Liver (tissue), 9 donors: ENCODE results near the gene YIPF3. TPM values are rescaled to one million over a fixed set of nuclear protein-coding genes. Genes with fewer than 3 reads are reported as not detected.

Experiments used
- DNase-seq: peaks from one replicate; pipeline ENCODE4 v3.0.0-alpha.2; 2017; ENCODE audit warnings: low spot score
- H3K27ac ChIP-seq, 2 donors: one replicate each; pipeline ENCODE4 v1.7.0; 2013; ENCODE audit warnings: inconsistent platforms in 2 of 2, low read length in 2 of 2, control low read depth in 1 of 2, low read depth in 1 of 2, mild to moderate bottlenecking in 1 of 2
- H3K27me3 ChIP-seq, 4 donors: one replicate each; pipeline versions ENCODE4 v1.6.1 to v1.7.0; 2013; ENCODE audit warnings: low read length in 3 of 4, inconsistent platforms in 1 of 4, mild to moderate bottlenecking in 1 of 4, moderate library complexity in 1 of 4; ENCODE audit not compliant: control insufficient read depth in 4 of 4, insufficient read depth in 4 of 4
- H3K36me3 ChIP-seq, 4 donors: one replicate each; pipeline versions ENCODE4 v1.6.1 to v1.7.0; 2013; ENCODE audit warnings: low read length in 3 of 4, mild to moderate bottlenecking in 3 of 4, low read depth in 1 of 4, moderate library complexity in 1 of 4; ENCODE audit not compliant: control insufficient read depth in 4 of 4, insufficient read depth in 3 of 4
- H3K4me1 ChIP-seq, 4 donors: one replicate each; pipeline versions ENCODE4 v1.6.1 to v1.7.0; 2013; ENCODE audit warnings: low read length in 3 of 4, mild to moderate bottlenecking in 3 of 4, moderate library complexity in 1 of 4; ENCODE audit not compliant: control insufficient read depth in 4 of 4, insufficient read depth in 4 of 4
- H3K4me3 ChIP-seq, 3 donors: one replicate each; pipeline versions ENCODE4 v1.6.1 to v1.7.0; 2013; ENCODE audit warnings: low read length in 3 of 3, control low read depth in 1 of 3, low read depth in 1 of 3, mild to moderate bottlenecking in 1 of 3
- H3K9ac ChIP-seq, 2 donors: one replicate each; pipeline ENCODE4 v1.7.0; 2013; ENCODE audit warnings: low read length in 2 of 2, mild to moderate bottlenecking in 2 of 2, moderate library complexity in 2 of 2, control low read depth in 1 of 2, low read depth in 1 of 2
- H3K9me3 ChIP-seq, 4 donors: one replicate each; pipeline versions ENCODE4 v1.6.1 to v1.7.0; 2013; ENCODE audit warnings: low read length in 3 of 4; ENCODE audit not compliant: control insufficient read depth in 4 of 4
- ATF3 ChIP-seq: IDR thresholded peaks from 2 replicates; pipeline ENCODE4 v1.6.1; 2016; ENCODE audit warnings: antibody characterized with exemption
- CTCF ChIP-seq: fragments of 150-350 bp; IDR thresholded peaks from 2 replicates; pipeline ENCODE4 v1.5.1; 2017; ENCODE audit warnings: improper control_type of control experiment, low read depth, low read length; ENCODE audit not compliant: missing input control
- EGR1 ChIP-seq, 2 donors: IDR thresholded peaks; 2 replicates each; pipeline ENCODE4 v1.6.1; 2016 to 2018; ENCODE audit warnings: antibody characterized with exemption in 2 of 2, low read depth in 2 of 2
- FOXA1 ChIP-seq: IDR thresholded peaks from 2 replicates; pipeline ENCODE4 v1.6.1; 2016; ENCODE audit warnings: antibody characterized with exemption
- GABPA ChIP-seq, 2 donors: IDR thresholded peaks in 1 of 2; conservative IDR thresholded peaks in 1 of 2; 2 replicates each; pipeline ENCODE4 v1.6.1; 2016; ENCODE audit warnings: antibody characterized with exemption in 2 of 2, mild to moderate bottlenecking in 1 of 2, moderate library complexity in 1 of 2
- HNF4A ChIP-seq, 2 donors: conservative IDR thresholded peaks; 2 replicates each; pipeline ENCODE4 v1.6.1; 2016; ENCODE audit warnings: antibody characterized with exemption in 2 of 2, mild to moderate bottlenecking in 2 of 2
- HNF4G ChIP-seq: IDR thresholded peaks from 2 replicates; pipeline ENCODE4 v1.6.1; 2016; ENCODE audit warnings: antibody characterized with exemption
- JUND ChIP-seq, 2 donors: IDR thresholded peaks; 2 replicates each; pipeline ENCODE4 v1.6.1; 2016; ENCODE audit warnings: antibody characterized with exemption in 2 of 2
- MAX ChIP-seq: IDR thresholded peaks from 2 replicates; pipeline ENCODE4 v1.6.1; 2016; ENCODE audit warnings: antibody characterized with exemption
- NR2F2 ChIP-seq: IDR thresholded peaks from 2 replicates; pipeline ENCODE4 v1.6.1; 2016; ENCODE audit warnings: antibody characterized with exemption
- REST ChIP-seq: IDR thresholded peaks from 2 replicates; pipeline ENCODE4 v1.6.1; 2016; ENCODE audit warnings: antibody characterized with exemption, mild to moderate bottlenecking
- SP1 ChIP-seq: IDR thresholded peaks from 2 replicates; pipeline ENCODE4 v1.6.1; 2018; ENCODE audit warnings: antibody characterized with exemption, mild to moderate bottlenecking
- TAF1 ChIP-seq: conservative IDR thresholded peaks from 2 replicates; pipeline ENCODE4 v1.6.1; 2016; ENCODE audit warnings: antibody characterized with exemption, mild to moderate bottlenecking
- YY1 ChIP-seq: IDR thresholded peaks from 2 replicates; pipeline ENCODE4 v1.6.1; 2016; ENCODE audit warnings: antibody characterized with exemption, mild to moderate bottlenecking
- ZBTB33 ChIP-seq: IDR thresholded peaks from 2 replicates; pipeline ENCODE4 v1.6.1; 2016; ENCODE audit warnings: antibody characterized with exemption
- WGBS: extraction: QIAGEN DNeasy Blood & Tissue Kit; methylation state at CpG from one replicate; pipeline ENCODE4 v1.1.7; 2013; 5-methylcytosine and 5-hydroxymethylcytosine counted together
- polyA plus RNA-seq, 2 donors: library from polyadenylated mRNA; stranded (reverse) in 1 of 2; unstranded in 1 of 2; fragments of 200-250 nt in 1 of 2; fragments of >200 nt in 1 of 2; fragmentation: Nextera tagmentation in 1 of 2; extraction: Ambion mirVana in 1 of 2; gene quantifications; one replicate each; pipeline versions ENCODE4 v1.2.1 to v1.2.3, GENCODE V29; 2013 to 2015
- total RNA-seq, 2 donors: library from RNA; depleted of rRNA; stranded (reverse); fragments of >200 nt; gene quantifications; one replicate each; pipeline ENCODE4 v1.2.3, GENCODE V29; 2014
- donor health status: healthy.
- donor health status: healthy.
- donor health status: healthy.
- donor health status: healthy.
- donor health status: healthy.

Gene YIPF3
- total and polyA plus RNA-seq, 4 donors, result 43.8 to 91.9 (median 61.6) TPM

- no peaks in the 10 kb centered on the region for H3K27me3 ChIP-seq
- no peak overlapping the region for H3K9ac ChIP-seq
- H3K4me3 ChIP-seq, result no peak overlapping the region
- TF ChIP-seq ATF3, result no peak
- no peak for TF ChIP-seq EGR1 (IDR thresholded peaks at IDR 0.05; ENCODE audit: low read depth in 2 of 2)
- TF ChIP-seq JUND (IDR thresholded peaks at IDR 0.05), result no peak
- TF ChIP-seq GABPA (IDR thresholded peaks at IDR 0.05 in 1 of 2, conservative IDR thresholded peaks at IDR 0.05 in 1 of 2), result no peak
- no peak for TF ChIP-seq REST
- TF ChIP-seq NR2F2, result no peak
- no peak for TF ChIP-seq SP1
- no peak for TF ChIP-seq HNF4G
- TF ChIP-seq ZBTB33, result no peak
- TF ChIP-seq HNF4A (conservative IDR thresholded peaks at IDR 0.05), result no peak
- H3K36me3 ChIP-seq, result no peaks in the 10 kb centered on the region
- no peak for DNase-seq
- no peak overlapping the region for H3K27ac ChIP-seq
- H3K9me3 ChIP-seq, result no peaks in the 10 kb centered on the region
- H3K4me1 ChIP-seq, result peaks cover 3 to 14% (median 11%) of the 10 kb centered on the region in 4 donors
- 89% methylated on average over 6 of the region's 6 CpGs for WGBS
Measured at GRCh38 chr6:43475516-43475915, 41.2 kb downstream of the YIPF3 start.

GRCh38 chr6:43472515-43472914, 44.2 kb downstream of the YIPF3 start:
- Histone ChIP-seq H3K9me3 (no peaks in the 10 kb centered on the region), H3K9ac (no peak overlapping the region), H3K4me1 (peaks cover 0 to 4% (median 0%) of the 10 kb centered on the region in 4 donors), H3K4me3 (no peak overlapping the region), H3K27me3 (no peaks in the 10 kb centered on the region), H3K36me3 (no peaks in the 10 kb centered on the region), H3K27ac (no peak overlapping the region)
- DNase-seq, result no peak
- TF ChIP-seq HNF4A (conservative IDR thresholded peaks at IDR 0.05) (no peak), SP1 (no peak), TAF1 (no peak)
- 98% methylated on average over 4 of the region's 4 CpGs for WGBS

- TF ChIP-seq GABPA (IDR thresholded peaks at IDR 0.05 in 1 of 2, conservative IDR thresholded peaks at IDR 0.05 in 1 of 2) (no peak), MAX (no peak), FOXA1 (no peak), YY1 (no peak), ZBTB33 (no peak), CTCF (no peak), EGR1 (IDR thresholded peaks at IDR 0.05; ENCODE audit: low read depth in 2 of 2) (no peak), NR2F2 (no peak), TAF1 (no peak)
- Histone ChIP-seq H3K9me3 (no peaks in the 10 kb centered on the region), H3K27ac (no peak overlapping the region), H3K27me3 (no peaks in the 10 kb centered on the region), H3K9ac (no peak overlapping the region), H3K4me3 (no peak overlapping the region), H3K4me1 (no peaks in the 10 kb centered on the region), H3K36me3 (no peaks in the 10 kb centered on the region)
- no peak for DNase-seq
- 68% methylated on average over 1 of the region's 1 CpG for WGBS
Measured at GRCh38 chr6:43471399-43471798, 45.3 kb downstream of the YIPF3 start.
